ENCODE results near the gene HAAO.

- TF ChIP-seq CTCF (IDR thresholded peaks at IDR 0.05) (no peak), ZFX (IDR thresholded peaks at IDR 0.05; ENCODE audit: borderline replicate concordance) (no peak)
Observed at GRCh38 chr2:42794271-42795046, 2.1 kb upstream of the HAAO start.
